Skeletal muscle satellite cell (primary cell): ENCODE results near the gene WWC2.

Source experiments
- H3K27me3 ChIP-seq: 2 replicates; pipeline ENCODE4 v1.7.0; 2013; ENCODE audit warnings: low read length; ENCODE audit not compliant: control insufficient read depth, insufficient read depth
- H3K36me3 ChIP-seq: 2 replicates; pipeline ENCODE4 v1.7.0; 2013; ENCODE audit warnings: mild to moderate bottlenecking, control low read depth, low read length; ENCODE audit not compliant: insufficient read depth
- H3K4me1 ChIP-seq: 2 replicates; pipeline ENCODE4 v1.7.0; 2013; ENCODE audit warnings: low read length; ENCODE audit not compliant: control insufficient read depth, insufficient read depth
- H3K4me2 ChIP-seq: 2 replicates; pipeline ENCODE4 v1.7.0; 2013; ENCODE audit warnings: mild to moderate bottlenecking, low read length
- H3K4me3 ChIP-seq: 2 replicates; pipeline ENCODE4 v1.7.0; 2013; ENCODE audit warnings: low read length
- H3K9ac ChIP-seq: 2 replicates; pipeline ENCODE4 v1.7.0; 2013; ENCODE audit warnings: mild to moderate bottlenecking, low read depth, low read length, moderate library complexity
- H3K9me3 ChIP-seq: replicated peaks from 2 replicates; pipeline ENCODE4 v1.7.0; 2013; ENCODE audit warnings: mild to moderate bottlenecking, control low read depth, low read length

WWC2 gene

GRCh38 chr4:183288955-183289354 lies 189.9 kb downstream of the WWC2 start:
- Histone ChIP-seq H3K4me1 (no peaks in the 10 kb centered on the region), H3K4me3 (no peak overlapping the region), H3K9ac (no peak overlapping the region), H3K27me3 (no peaks in the 10 kb centered on the region), H3K36me3 (peaks cover 63% of the 10 kb centered on the region), H3K4me2 (no peak overlapping the region), H3K9me3 (no peaks in the 10 kb centered on the region)

- Histone ChIP-seq H3K36me3 (peaks cover 58% of the 10 kb centered on the region), H3K9ac (no peak overlapping the region), H3K27me3 (no peaks in the 10 kb centered on the region), H3K9me3 (no peaks in the 10 kb centered on the region), H3K4me1 (no peaks in the 10 kb centered on the region), H3K4me2 (no peak overlapping the region), H3K4me3 (no peak overlapping the region)
Observed at GRCh38 chr4:183289688-183290087, 190.6 kb downstream of the WWC2 start.

DNA sequence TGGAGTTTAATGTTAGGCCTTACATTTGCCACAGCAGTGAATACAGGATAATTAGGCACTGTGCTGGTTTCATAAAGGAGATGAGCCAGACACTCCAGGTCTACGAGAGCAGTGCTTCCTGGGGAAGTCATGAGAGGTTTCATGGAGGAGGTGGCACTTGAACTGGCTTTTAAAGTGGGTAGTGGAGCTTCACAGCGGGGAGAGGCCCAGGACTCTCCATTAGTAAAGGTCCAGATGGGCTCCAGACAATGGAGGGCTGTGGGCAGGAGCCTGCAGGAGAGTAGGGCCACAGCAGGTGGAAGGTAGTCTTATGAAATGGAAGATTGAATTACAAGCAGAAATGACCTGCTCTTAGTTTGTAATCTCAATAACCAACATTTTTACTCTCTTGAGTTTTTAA lies 192.0 kb downstream of the WWC2 start:
- H3K9ac ChIP-seq = no peak overlapping the region
- no peaks in the 10 kb centered on the region for H3K27me3 ChIP-seq
- H3K4me2 ChIP-seq = no peak overlapping the region
- peaks cover 58% of the 10 kb centered on the region for H3K36me3 ChIP-seq
- no peaks in the 10 kb centered on the region for H3K9me3 ChIP-seq
- no peaks in the 10 kb centered on the region for H3K4me1 ChIP-seq
- H3K4me3 ChIP-seq = no peak overlapping the region

DNA sequence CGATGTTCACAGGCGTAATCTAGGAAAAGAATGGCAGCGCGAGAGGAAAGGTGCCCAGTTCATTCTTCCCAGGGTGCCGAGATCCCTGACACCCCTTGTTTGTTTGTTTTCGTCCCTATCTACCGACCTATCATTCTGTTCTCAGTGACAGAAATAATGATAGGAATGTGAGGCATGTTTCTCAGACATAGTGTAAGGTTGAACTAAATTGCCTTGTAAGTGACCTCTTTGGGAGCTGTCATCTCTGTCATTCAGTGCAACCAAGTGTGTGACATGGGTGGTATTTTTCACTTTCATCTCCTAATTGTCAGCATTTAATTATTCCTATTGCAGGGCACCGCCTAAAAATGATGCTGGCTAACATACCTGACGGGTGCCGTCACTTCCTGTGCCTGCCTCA lies 196.7 kb downstream of the WWC2 start:
- no peaks in the 10 kb centered on the region for H3K9me3 ChIP-seq
- H3K4me3 ChIP-seq = no peak overlapping the region
- H3K9ac ChIP-seq = no peak overlapping the region
- no peaks in the 10 kb centered on the region for H3K27me3 ChIP-seq
- H3K36me3 ChIP-seq = peaks cover 34% of the 10 kb centered on the region
- no peaks in the 10 kb centered on the region for H3K4me1 ChIP-seq
- no peak overlapping the region for H3K4me2 ChIP-seq

DNA sequence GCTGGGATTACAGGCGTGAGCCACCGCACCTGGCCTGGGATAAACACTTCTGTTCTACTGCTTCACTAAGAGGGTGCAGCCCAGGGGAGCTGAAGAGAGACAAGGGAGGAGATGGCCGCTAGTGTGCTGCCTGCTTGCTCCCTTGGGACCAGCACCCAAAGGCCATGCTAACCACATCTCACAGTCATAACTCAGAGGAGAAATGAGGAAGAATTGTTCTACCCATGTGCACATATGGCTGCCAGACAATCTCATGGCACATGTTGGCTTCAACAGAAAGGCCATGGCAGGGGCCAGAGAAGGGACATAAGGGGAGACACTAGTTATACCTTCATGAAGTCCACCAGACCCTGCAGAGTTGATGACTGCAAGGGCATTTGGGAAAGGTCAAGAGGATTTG lies 198.6 kb downstream of the WWC2 start:
- Histone ChIP-seq H3K27me3 (no peaks in the 10 kb centered on the region), H3K4me2 (no peak overlapping the region), H3K9ac (no peak overlapping the region), H3K9me3 (no peaks in the 10 kb centered on the region), H3K36me3 (peaks cover 26% of the 10 kb centered on the region), H3K4me1 (no peaks in the 10 kb centered on the region), H3K4me3 (no peak overlapping the region)

GRCh38 chr4:183299464-183299863 lies 200.4 kb downstream of the WWC2 start:
- Histone ChIP-seq H3K36me3 (peaks cover 26% of the 10 kb centered on the region), H3K9ac (no peak overlapping the region), H3K9me3 (no peaks in the 10 kb centered on the region), H3K27me3 (no peaks in the 10 kb centered on the region), H3K4me2 (no peak overlapping the region), H3K4me3 (no peak overlapping the region), H3K4me1 (no peaks in the 10 kb centered on the region)

DNA sequence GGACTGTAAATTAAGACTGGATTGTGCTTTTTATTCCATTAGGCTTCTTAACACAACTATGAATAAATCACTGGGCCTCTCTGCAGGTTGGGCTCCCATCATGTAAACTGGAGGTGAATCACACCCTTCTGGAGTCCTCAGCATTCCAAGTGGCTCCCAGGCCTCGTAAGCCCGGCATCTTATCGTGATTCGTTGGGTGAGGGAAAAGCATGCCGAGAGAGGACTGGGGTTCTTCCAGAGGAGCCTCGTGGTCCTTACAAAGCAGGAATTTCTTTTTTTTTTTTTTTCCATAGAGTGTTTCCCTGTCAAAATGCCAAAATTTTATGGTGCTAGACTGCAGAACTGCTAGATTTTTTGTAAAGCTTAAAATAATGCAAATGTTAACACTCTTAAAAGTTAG lies 201.0 kb downstream of the WWC2 start:
- H3K9ac ChIP-seq = no peak overlapping the region
- peaks cover 22% of the 10 kb centered on the region for H3K36me3 ChIP-seq

GRCh38 chr4:183300655-183301054 lies 201.6 kb downstream of the WWC2 start:
- Histone ChIP-seq H3K36me3 (peaks cover 17% of the 10 kb centered on the region), H3K4me2 (no peak overlapping the region), H3K9ac (no peak overlapping the region), H3K27me3 (no peaks in the 10 kb centered on the region), H3K4me1 (no peaks in the 10 kb centered on the region), H3K4me3 (no peak overlapping the region), H3K9me3 (no peaks in the 10 kb centered on the region)

More for the DNA sequence above, 201.0 kb downstream of the WWC2 start:
- Histone ChIP-seq H3K4me2 (no peak overlapping the region), H3K4me3 (no peak overlapping the region), H3K27me3 (no peaks in the 10 kb centered on the region), H3K4me1 (no peaks in the 10 kb centered on the region), H3K9me3 (no peaks in the 10 kb centered on the region)

- peaks cover 5% of the 10 kb centered on the region for H3K36me3 ChIP-seq
- no peaks in the 10 kb centered on the region for H3K9me3 ChIP-seq
- no peak overlapping the region for H3K4me3 ChIP-seq
- H3K9ac ChIP-seq = no peak overlapping the region
- no peaks in the 10 kb centered on the region for H3K4me1 ChIP-seq
- H3K27me3 ChIP-seq = no peaks in the 10 kb centered on the region
- no peak overlapping the region for H3K4me2 ChIP-seq
Observed at GRCh38 chr4:183303301-183303700, 204.2 kb downstream of the WWC2 start.

GRCh38 chr4:183304067-183304466 lies 205.0 kb downstream of the WWC2 start:
- H3K36me3 ChIP-seq = peaks cover 5% of the 10 kb centered on the region
- no peaks in the 10 kb centered on the region for H3K27me3 ChIP-seq
- H3K4me2 ChIP-seq = no peak overlapping the region
- no peaks in the 10 kb centered on the region for H3K4me1 ChIP-seq
- H3K4me3 ChIP-seq = no peak overlapping the region
- no peaks in the 10 kb centered on the region for H3K9me3 ChIP-seq
- no peak overlapping the region for H3K9ac ChIP-seq

- no peaks in the 10 kb centered on the region for H3K27me3 ChIP-seq
- H3K9me3 ChIP-seq = no peaks in the 10 kb centered on the region
- H3K4me1 ChIP-seq = no peaks in the 10 kb centered on the region
- H3K4me3 ChIP-seq = no peak overlapping the region
- H3K9ac ChIP-seq = no peak overlapping the region
- no peak overlapping the region for H3K4me2 ChIP-seq
- peaks cover 1% of the 10 kb centered on the region for H3K36me3 ChIP-seq
Observed at GRCh38 chr4:183304538-183304937, 205.5 kb downstream of the WWC2 start.

- Histone ChIP-seq H3K27me3 (no peaks in the 10 kb centered on the region), H3K9me3 (no peaks in the 10 kb centered on the region), H3K9ac (no peak overlapping the region)
Observed at GRCh38 chr4:183306811-183307210, 207.8 kb downstream of the WWC2 start.

More at GRCh38 chr4:183306811-183307210, 207.8 kb downstream of the WWC2 start:
- H3K4me1 ChIP-seq = no peaks in the 10 kb centered on the region
- H3K4me3 ChIP-seq = no peak overlapping the region
- no peaks in the 10 kb centered on the region for H3K36me3 ChIP-seq
- no peak overlapping the region for H3K4me2 ChIP-seq
